ENCODE data around the gene AGBL3.
"Not testable (repeated sequence)": the region's sequence is repeated elsewhere in the genome, so short reads cannot be mapped to it uniquely, and the experiment has no call there.

Gene AGBL3

GRCh38 chr7:135075716-135076115 lies 89.4 kb downstream of the AGBL3 start:
- no peak for DNase-seq (ENCODE audit: low read depth in 2 of 2)

DNA sequence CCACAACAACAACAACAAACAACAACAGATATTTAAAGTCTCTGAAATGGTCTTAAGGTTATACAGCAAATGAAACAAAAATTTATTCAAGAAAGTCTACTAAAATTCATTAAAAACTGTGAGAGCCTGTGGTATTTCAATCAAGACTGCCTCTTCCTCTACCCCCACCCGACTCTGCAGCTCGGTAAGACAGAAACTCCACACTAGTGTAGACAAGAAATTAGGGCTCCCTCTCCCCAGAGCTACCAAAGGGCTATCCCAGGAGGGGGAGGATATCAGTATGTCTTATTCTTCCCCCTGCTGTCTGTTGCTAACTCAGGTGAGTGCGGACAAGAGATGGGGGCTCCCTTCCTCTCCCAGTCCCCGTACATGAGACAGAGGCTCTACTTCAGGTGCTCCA lies 90.6 kb downstream of the AGBL3 start:
- DNase-seq (ENCODE audit: low read depth in 2 of 2) = no peak

DNA sequence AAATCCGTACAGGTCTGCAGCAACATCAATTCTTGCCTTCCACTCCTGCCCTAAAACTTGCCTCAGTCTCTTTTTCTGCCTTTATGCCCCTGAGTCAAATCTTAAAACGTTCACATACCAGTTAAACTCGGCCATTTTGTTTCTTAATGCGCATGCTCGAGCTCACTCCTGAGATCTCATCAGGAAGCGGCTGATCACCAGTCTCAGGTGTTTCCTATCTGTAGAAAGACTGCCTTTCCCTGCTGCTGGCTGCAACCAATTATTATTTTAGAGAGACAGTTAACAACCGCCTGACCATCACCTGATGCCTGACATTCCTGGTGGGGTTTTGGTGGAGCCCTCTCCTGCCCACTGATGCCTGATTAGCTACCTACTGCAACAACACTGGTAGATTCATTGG lies 91.3 kb downstream of the AGBL3 start:
- DNase-seq (ENCODE audit: low read depth in 2 of 2) = no peak

DNA sequence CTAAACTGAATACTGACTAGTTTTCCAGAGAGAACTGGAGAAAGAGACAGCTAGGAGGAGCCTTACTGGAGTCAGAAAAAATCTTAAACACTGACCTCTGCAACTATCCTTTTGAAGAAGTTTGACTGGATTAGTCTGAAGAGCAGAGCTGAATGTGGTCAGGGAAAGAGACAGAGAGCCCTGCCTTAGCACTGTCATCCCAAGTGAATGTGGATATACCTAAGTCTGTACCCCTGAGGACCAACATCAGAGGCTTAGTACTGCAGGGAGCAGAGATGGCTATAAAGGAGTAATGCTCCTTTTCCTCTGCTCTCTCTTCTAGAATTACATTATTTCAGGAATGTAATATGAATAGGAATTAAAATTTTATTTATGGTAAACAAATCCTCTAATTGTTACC lies 91.7 kb downstream of the AGBL3 start:
- DNase-seq (ENCODE audit: low read depth in 2 of 2) = no peak

DNA sequence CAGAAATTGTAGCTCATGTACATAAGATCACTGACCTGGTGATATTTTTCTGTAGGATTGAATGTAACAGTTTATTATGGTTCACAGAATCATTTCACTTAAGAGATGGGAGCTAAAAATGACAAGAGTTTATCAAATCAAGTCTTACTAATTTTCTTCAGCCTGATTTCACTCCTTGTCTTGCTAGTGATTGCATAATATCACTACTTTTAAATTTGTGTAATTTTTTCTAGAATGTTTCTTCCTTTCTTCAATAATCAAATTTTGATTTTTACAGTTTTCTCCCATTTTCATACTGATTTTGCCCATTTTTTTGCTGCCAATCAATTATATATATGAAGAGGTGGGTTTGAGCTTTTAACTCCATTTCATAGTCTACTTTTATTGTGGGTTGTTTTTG lies 92.8 kb downstream of the AGBL3 start:
- no peak for DNase-seq (ENCODE audit: low read depth in 2 of 2)

DNA sequence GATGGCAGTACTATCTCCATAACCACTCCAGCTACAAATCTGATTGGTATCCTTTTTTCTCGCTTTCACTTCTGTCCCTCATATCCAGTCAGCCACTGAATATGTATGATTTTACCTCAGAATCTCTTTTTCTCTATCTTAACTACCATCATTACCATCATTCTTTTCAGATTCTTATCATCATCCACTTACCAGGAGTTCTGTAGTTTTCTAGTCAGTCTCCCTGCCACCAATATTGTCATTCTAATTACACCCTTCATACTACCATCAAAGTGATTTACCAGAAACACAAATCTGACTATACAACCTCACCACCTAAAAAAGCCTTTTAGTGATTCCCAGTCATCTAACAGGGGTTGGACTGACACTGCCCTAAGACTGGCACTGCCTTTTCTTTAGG lies 96.7 kb downstream of the AGBL3 start:
- DNase-seq (ENCODE audit: low read depth in 2 of 2) = no peak

GRCh38 chr7:135088566-135088965 lies 102.3 kb downstream of the AGBL3 start:
- no peak for DNase-seq (ENCODE audit: low read depth in 2 of 2)

DNA sequence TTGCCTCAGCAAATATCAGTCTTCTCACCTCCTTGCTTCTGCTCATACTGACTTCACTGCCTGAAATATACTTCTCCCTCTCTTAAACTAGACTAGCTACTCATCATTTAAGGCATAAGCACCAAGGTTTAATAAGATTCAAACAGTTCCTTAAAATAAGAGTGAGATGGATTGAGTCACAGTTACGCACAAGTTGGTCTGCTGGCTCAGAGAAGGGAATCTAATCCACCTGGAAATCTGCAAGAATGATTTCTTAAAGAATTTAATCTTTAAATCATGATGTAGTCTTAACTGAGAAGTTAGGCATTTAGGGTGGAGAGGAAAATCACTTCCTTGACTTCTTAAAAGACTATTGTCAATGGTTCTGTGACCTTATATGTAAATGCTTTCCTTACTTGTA lies 105.4 kb downstream of the AGBL3 start:
- no peak for DNase-seq (ENCODE audit: low read depth in 2 of 2)

DNA sequence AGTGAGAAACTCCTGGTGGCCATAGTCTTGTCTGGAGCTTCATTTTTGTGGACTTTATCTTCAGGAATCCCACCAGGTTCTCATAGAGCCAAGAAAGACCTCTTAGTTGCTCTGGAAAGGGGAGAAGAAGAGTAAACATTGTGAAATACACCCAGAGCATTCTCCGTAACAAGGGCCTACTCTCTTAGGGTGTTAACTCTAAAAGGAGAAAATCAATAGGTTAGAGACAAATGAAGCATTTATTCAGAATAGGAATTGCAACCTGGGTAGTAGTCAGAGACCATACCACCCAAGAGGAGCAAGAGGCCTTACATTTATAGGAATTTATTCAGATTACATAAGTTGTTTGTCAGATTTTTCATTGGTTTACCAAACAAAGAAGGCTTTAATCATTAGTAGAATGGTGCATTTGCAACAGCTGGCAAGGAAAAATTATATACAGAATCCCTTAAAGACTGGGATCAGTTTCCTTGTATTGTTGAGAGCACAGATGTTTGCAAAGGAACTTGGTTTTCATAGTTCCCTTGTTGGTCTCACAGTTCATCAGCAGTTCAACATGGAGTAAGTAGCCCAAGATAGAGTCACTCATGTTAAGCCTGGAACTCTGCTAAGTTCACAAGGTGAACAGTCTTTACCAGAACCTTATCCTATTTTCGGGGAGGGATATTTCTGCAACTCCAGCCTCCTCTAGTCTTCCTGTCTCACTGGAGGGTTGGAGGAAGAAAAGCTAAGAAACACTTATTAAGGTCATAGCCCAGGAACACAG lies 108.3 kb downstream of the AGBL3 start:
- DNase-seq (ENCODE audit: low read depth in 2 of 2) = no peak

- no peak for DNase-seq (ENCODE audit: low read depth in 2 of 2)
These were observed 109.1 kb downstream of the AGBL3 start for GRCh38 chr7:135095450-135095849.

DNA sequence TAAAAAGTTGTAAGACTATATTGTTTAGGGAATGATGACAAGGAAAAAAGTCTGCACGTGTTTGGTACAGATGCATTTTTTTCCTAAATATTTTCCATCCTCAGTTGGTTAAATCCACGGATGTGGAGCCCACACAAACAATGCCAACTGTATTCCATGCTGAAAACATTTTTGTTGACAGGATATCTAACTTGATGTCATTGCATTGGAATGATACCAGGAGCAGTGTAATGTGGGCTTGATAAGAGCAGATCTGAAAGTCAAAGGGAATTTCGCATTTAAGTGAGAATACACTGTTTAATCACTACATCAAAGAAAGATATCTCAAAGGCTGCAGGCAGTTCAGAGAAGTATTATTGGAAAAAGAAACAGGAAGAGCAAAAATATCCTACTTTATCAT lies 112.1 kb downstream of the AGBL3 start:
- DNase-seq (ENCODE audit: low read depth in 2 of 2) = no peak

- DNase-seq (ENCODE audit: low read depth in 2 of 2) = no peak
These were observed 114.5 kb downstream of the AGBL3 start for GRCh38 chr7:135100856-135101255.

- DNase-seq (ENCODE audit: low read depth in 2 of 2) = no peak
These were observed 116.1 kb downstream of the AGBL3 start for GRCh38 chr7:135102372-135102771.

DNA sequence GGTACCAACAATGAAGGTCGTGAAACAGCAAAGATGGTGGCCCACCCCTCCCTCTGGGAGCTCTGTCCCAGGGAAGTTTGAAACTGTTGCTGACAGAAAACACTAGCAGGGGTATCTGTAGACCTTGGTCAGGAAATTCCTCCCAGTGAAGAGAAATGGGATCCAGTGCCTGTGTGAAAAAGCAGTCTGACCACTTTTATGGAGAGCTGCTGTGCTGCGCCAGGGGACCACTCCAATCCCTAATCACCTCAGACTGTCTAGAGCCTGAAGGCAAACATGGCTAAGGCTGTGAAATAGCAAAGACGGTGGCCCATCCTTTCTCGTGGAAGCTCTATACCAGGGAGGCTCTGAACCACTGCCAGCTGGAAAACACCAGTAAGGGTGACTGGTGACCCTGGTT lies 123.3 kb downstream of the AGBL3 start:
- DNase-seq (ENCODE audit: low read depth in 2 of 2) = no peak

DNA sequence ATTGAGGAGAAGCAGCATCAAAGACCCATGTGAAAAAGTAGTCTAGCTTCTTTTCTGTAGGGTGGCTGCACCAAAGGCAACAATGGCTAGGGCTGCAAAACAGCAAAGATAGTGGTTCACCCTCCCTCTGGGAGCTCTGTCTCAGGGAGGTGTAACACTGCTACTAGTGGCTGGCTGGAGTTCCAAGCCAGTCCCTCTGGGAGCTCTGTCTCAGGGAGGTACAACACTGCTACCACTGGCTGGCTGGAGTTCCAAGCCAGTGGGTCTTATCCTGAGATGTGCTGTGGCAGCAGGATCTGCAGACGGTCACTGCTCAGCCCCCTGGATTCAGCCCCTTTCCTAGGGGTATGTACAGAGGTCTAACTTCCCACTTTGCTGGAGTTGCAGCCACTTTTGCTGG lies 123.7 kb downstream of the AGBL3 start:
- DNase-seq (ENCODE audit: low read depth in 2 of 2) = no peak

DNA sequence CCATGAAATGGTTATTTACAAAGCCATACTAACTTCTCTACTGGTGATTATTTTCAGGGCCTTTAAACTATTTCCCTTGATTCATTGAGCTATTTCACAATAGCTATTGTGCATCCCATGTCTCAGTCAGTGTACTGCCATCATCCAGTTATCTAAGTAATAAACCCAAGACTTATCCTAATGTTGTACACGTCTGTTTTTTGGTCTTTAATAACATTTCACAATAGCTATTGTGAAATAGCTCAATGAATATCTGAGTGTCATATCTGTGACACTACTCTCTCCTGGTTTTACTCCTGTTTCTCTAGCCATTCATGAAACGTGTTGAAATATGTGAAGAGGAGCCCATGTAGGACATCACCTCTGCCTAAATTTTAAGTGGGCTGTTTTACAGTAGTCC lies 125.1 kb downstream of the AGBL3 start:
- no peak for DNase-seq (ENCODE audit: low read depth in 2 of 2)

DNA sequence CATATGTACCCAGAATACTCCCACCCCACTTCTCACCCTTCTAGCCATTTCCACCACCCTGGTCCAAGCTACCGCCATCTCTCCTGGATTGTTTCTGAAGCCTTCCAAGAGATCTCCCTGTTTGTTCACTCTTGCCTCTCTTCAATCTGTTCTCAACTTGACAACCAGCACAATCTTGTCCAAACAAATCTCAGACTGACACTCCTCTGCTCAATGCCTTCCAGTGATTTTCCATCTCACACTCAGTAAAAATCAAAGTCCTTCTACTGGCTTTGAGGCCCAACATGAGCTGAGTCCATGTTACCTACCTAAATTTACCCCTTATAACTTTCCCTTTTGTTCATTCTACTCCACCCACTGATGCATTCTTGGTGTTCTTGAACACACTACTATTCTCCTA lies 128.3 kb downstream of the AGBL3 start:
- DNase-seq (ENCODE audit: low read depth in 2 of 2) = no peak

DNA sequence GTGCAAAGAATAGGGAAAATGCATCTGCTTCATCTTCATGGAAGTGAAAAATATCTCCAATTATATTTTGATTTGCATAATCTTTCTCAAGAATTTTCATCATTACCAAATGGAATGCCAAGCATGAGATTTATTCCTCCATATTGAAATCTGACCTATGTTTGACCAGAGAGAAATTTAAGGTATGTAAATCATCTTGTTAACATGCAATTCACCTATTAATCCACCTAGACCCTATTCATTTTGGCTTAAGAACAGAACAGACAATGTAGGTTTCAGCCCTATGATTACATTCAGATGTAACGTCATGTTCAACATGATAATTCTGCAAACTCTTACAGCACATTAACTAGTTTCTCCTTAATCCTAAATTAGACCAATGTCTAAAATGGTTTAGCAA lies 130.8 kb downstream of the AGBL3 start:
- DNase-seq (ENCODE audit: low read depth in 2 of 2) = no peak

- no peak for DNase-seq (ENCODE audit: low read depth in 2 of 2)
These were observed 135.6 kb downstream of the AGBL3 start for GRCh38 chr7:135121868-135122267.

- not testable (repeated sequence) for DNase-seq (ENCODE audit: low read depth in 2 of 2)
These were observed 138.3 kb downstream of the AGBL3 start for GRCh38 chr7:135124631-135125030.

- DNase-seq (ENCODE audit: low read depth in 2 of 2) = no peak
These were observed 142.6 kb downstream of the AGBL3 start for GRCh38 chr7:135128931-135129330.

- DNase-seq (ENCODE audit: low read depth in 2 of 2) = no peak
These were observed 143.3 kb downstream of the AGBL3 start for GRCh38 chr7:135129579-135129978.

DNA sequence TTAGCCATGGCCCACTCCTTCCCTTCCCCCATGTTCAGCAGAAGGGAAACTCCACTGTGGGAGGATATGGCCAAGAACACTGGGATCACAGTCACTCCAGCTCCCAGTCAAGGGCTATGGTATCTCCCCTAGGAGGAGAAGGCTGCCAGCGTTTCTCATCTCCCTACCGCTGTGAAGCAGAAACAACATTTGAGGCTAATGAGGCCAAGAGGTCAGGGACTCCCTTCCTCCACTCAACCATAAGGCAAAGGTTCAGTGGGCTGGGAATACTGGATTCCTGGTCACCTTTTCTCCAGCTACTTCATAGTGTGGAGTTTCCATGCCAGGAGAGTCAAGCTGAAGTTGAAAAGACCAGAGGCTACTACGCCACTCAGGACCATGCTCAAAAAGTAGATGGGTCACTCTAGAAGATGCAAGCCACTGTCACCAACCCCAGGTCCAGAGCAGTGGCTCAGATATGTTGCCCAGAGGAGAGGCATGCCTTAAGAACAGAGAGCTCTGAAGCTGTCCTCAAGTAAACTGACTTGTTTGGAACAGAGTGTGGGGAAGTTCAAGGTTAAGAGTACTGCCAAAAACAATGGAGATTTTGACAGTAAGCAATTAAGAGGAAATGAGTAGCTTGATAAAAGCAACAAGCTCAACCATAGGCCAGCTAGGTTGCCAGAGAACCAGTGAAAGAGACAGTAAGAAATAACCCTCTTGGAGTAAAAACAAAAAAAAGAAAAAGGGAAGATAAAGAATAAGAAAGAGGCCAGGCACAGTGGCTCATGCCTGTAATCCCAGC lies 157.8 kb downstream of the AGBL3 start:
- DNase-seq (ENCODE audit: low read depth in 2 of 2) = no peak
